PC-3 (cell line): Measurements from ENCODE around the gene DTL. TPM values are rescaled to one million over a fixed set of nuclear protein-coding genes. Genes with fewer than 3 reads are reported as not detected.

ENCODE experiments used
- ATAC-seq: fragments of 200-7000 bp; cut with Tn5 transposase; 2 replicates; pipeline ENCODE4 v1.9.1; 2020; ENCODE audit warnings: mild to moderate bottlenecking, moderate library complexity
- BruUV-seq: library from RNA; stranded (reverse); fragments of 400-500 nt; replicated peaks from 2 replicates; lab custom pipeline; 2021; lab: Mats Ljungman, UMichigan
- CTCF ChIA-PET: fragments of 300-600 bp; sonication (Branson Sonifier 250); formaldehyde crosslinking; loops from one replicate; lab custom pipeline; 2022; ENCODE audit warnings: antibody characterized with exemption; lab: Charles Lee
- POLR2A ChIA-PET: fragments of 300-600 bp; sonication (Branson Sonifier 250); formaldehyde crosslinking; loops from one replicate; lab custom pipeline; 2022; ENCODE audit warnings: antibody characterized with exemption; ENCODE audit not compliant: unreplicated experiment; lab: Charles Lee
- DNase-seq: peaks from one replicate; pipeline ENCODE4 v3.0.0-alpha.2; 2015
- H2AFZ ChIP-seq: fragments of 300-600 bp; sonication (generic); 2 replicates; pipeline ENCODE4 v1.6.0; 2016; ENCODE audit warnings: antibody characterized with exemption, low read length
- H3F3A ChIP-seq: fragments of 300-600 bp; sonication (generic); one replicate; pipeline ENCODE4 v1.6.0; 2017; ENCODE audit warnings: antibody characterized with exemption, low read length, control low read depth, mild to moderate bottlenecking; ENCODE audit not compliant: unreplicated experiment
- H3K27ac ChIP-seq: fragments of 300-600 bp; sonication (generic); 2 replicates; pipeline ENCODE4 v1.5.1; 2016; ENCODE audit warnings: mild to moderate bottlenecking, low read length
- H3K27me3 ChIP-seq: fragments of 300-600 bp; sonication (generic); 2 replicates; pipeline ENCODE4 v1.6.1; 2016; ENCODE audit warnings: low read length, mixed read lengths
- H3K36me3 ChIP-seq: fragments of 300-600 bp; sonication (generic); 2 replicates; pipeline ENCODE4 v1.6.1; 2016; ENCODE audit warnings: low read depth, mixed run types, low read length, mixed read lengths
- H3K4me1 ChIP-seq: fragments of 300-600 bp; sonication (generic); 2 replicates; pipeline ENCODE4 v1.5.1; 2016; ENCODE audit warnings: low read length; ENCODE audit not compliant: insufficient read depth
- H3K4me2 ChIP-seq: fragments of 300-600 bp; sonication (generic); 2 replicates; pipeline ENCODE4 v1.6.0; 2016; ENCODE audit warnings: low read length
- H3K4me3 ChIP-seq: fragments of 300-600 bp; sonication (generic); 2 replicates; pipeline ENCODE4 v1.5.1; 2016; ENCODE audit warnings: mild to moderate bottlenecking, low read length, mixed read lengths
- H3K79me2 ChIP-seq: fragments of 300-600 bp; sonication (generic); 2 replicates; pipeline ENCODE4 v1.6.1; 2017; ENCODE audit warnings: low read length, mixed read lengths
- H3K9ac ChIP-seq: fragments of 300-600 bp; sonication (generic); 2 replicates; pipeline ENCODE4 v1.6.0; 2016; ENCODE audit warnings: mild to moderate bottlenecking, low read length
- H3K9me2 ChIP-seq: fragments of 300-600 bp; sonication (generic); replicated peaks from 2 replicates; pipeline ENCODE4 v1.6.1; 2016; ENCODE audit warnings: mixed run types, low read length, mixed read lengths
- H3K9me3 ChIP-seq: fragments of 300-600 bp; sonication (generic); 2 replicates; pipeline ENCODE4 v1.6.1; 2016; ENCODE audit warnings: low read length, mixed read lengths
- H4K20me1 ChIP-seq: fragments of 300-600 bp; sonication (generic); 2 replicates; pipeline ENCODE4 v1.6.1; 2016; ENCODE audit warnings: low read length, mixed read lengths
- CTCF ChIP-seq: fragments of 300-600 bp; sonication (generic); conservative IDR thresholded peaks from 2 replicates; pipeline ENCODE4 v1.5.1; 2017; ENCODE audit warnings: antibody characterized with exemption, low read depth, mild to moderate bottlenecking, low read length
- EZH2 ChIP-seq: fragments of 300-600 bp; sonication (generic); IDR thresholded peaks from one replicate; pipeline ENCODE4 v1.6.1; 2017; ENCODE audit warnings: antibody characterized with exemption, mild to moderate bottlenecking, low read length; ENCODE audit not compliant: unreplicated experiment
- EZH2phosphoT487 ChIP-seq: fragments of 300-600 bp; sonication (generic); IDR thresholded peaks from 2 replicates; pipeline ENCODE4 v1.6.1; 2018; ENCODE audit warnings: mild to moderate bottlenecking, antibody characterized with exemption, low read length, borderline replicate concordance
- intact Hi-C: fragments of 100-400 bp; cut with micrococcal nuclease; formaldehyde crosslinking; loops from 2 replicates; pipeline ENCODE4 v1.9.0; 2023
- total RNA-seq: library from RNA; depleted of rRNA; stranded (reverse); fragments of >200 nt; gene quantifications from 2 replicates; pipeline ENCODE4 v1.2.3, GENCODE V29; 2014

The DTL gene
- total RNA-seq, 1 experiment from 2014 or later: 65.0 TPM

GRCh38 chr1:212118167-212118871 lies 82.8 kb downstream of the DTL start:
- Histone ChIP-seq H3K27me3 (no peaks in the 10 kb centered on the region), H3F3A (no peaks in the 10 kb centered on the region), H3K27ac (no peak overlapping the region), H3K9me3 (no peaks in the 10 kb centered on the region), H4K20me1 (no peaks in the 10 kb centered on the region), H2AFZ (no peak overlapping the region), H3K4me3 (no peak overlapping the region), H3K4me1 (no peaks in the 10 kb centered on the region), H3K36me3 (no peaks in the 10 kb centered on the region), H3K79me2 (no peaks in the 10 kb centered on the region), H3K9me2 (no peaks in the 10 kb centered on the region), H3K9ac (no peak overlapping the region), H3K4me2 (no peak overlapping the region)
- BruUV-seq: no TSS peak
- ATAC-seq: no peak
- intact Hi-C loops: no loop called here
- POLR2A ChIA-PET: no interaction called here
- DNase-seq: no peak
- no peak for TF ChIP-seq EZH2
- no peak for TF ChIP-seq EZH2phosphoT487
- no peak for TF ChIP-seq CTCF
- CTCF ChIA-PET: no interaction called here

GRCh38 chr1:212118872-212119260 lies 83.3 kb downstream of the DTL start:
- CTCF ChIA-PET: no interaction called here

More at GRCh38 chr1:212118872-212119260, 83.3 kb downstream of the DTL start:
- no peak for ATAC-seq
- Histone ChIP-seq H3K4me2 (no peak overlapping the region), H3K9ac (no peak overlapping the region), H4K20me1 (no peaks in the 10 kb centered on the region), H3K9me2 (no peaks in the 10 kb centered on the region), H3K27me3 (no peaks in the 10 kb centered on the region), H3F3A (no peaks in the 10 kb centered on the region), H2AFZ (no peak overlapping the region), H3K9me3 (no peaks in the 10 kb centered on the region), H3K36me3 (no peaks in the 10 kb centered on the region), H3K27ac (no peak overlapping the region), H3K4me3 (no peak overlapping the region), H3K4me1 (no peaks in the 10 kb centered on the region), H3K79me2 (no peaks in the 10 kb centered on the region)
- no TSS peak for BruUV-seq
- TF ChIP-seq CTCF: no peak
- TF ChIP-seq EZH2phosphoT487: no peak
- no peak for TF ChIP-seq EZH2
- intact Hi-C loops: no loop called here
- POLR2A ChIA-PET: interaction anchor here (0.5 kb wide), 1 partner anchor 112 kb away, joined by 3 read pairs; no protein-coding TSS in a partner anchor
- no peak for DNase-seq
